GM12874 (cell line): ENCODE data around the gene FCHSD2.

Experiments used
- CTCF ChIP-seq: IDR thresholded peaks from 2 replicates; pipeline ENCODE4 v1.5.1; 2011; ENCODE audit warnings: low read depth, mild to moderate bottlenecking, control low read depth, low read length, moderate library complexity; ENCODE audit not compliant: insufficient read depth

FCHSD2 gene

GRCh38 chr11:73099512-73100266 lies 42.4 kb downstream of the FCHSD2 start:
- no peak for TF ChIP-seq CTCF

GRCh38 chr11:73095613-73096012 lies 46.5 kb downstream of the FCHSD2 start:
- no peak for TF ChIP-seq CTCF

DNA sequence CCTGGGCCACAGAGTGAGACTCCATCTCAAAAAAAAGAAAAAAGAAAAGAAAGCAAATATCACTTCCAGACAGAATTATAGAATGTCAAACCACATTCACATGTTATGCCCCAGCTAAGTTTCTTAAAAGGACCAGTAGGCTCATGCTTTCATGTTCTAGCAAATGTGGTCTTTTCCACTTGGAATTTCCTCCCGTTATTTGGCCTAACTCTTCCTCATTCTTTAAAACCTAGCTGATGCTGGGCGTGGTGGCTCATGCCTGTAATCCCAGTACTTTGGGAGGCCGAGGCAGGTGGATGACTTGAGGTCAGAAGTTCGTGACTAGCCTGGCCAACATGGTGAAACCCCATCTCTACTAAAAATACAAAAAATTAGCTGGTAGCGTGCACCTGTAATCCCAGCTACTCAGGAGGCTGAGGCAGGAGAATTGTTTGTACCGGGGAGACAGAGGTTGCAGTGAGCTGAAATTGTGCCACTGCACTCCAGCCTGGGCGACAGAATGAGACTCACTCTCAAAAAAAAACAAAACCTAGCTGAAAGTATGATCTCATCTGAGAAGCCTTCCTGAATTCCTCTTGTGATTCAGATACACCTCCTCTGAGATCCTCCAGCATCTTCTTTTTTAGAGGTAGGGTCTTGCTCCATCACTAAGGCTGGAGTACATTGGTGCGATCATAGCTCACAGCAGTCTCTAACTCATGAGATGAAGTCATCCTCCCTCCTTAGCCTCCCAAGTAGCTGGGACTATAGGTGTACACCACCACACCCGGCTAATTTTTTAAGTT lies 50.4 kb downstream of the FCHSD2 start:
- TF ChIP-seq CTCF = no peak

DNA sequence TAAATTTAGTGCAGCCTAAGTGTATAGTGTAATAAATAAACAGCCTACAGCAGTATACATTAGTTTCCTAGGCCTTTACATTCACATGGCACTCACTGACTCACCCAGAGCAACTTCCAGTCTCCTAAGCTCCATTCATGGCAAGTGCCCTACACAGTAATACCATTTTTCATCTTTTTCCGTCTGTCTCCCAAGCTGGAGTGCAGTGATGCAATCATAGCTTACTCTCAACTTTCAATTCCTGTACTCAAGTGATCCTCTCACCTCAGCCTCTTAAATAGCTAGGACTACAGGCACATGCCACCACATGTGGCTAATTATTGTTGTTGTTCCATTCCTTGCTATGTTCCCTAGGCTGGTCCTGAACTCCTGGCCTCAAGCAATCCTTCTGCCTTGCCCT lies 54.4 kb downstream of the FCHSD2 start:
- no peak for TF ChIP-seq CTCF

- TF ChIP-seq CTCF = no peak
Observed at GRCh38 chr11:73085189-73085875, 56.8 kb downstream of the FCHSD2 start.

- no peak for TF ChIP-seq CTCF
Observed at GRCh38 chr11:73078631-73079030, 63.5 kb downstream of the FCHSD2 start.

DNA sequence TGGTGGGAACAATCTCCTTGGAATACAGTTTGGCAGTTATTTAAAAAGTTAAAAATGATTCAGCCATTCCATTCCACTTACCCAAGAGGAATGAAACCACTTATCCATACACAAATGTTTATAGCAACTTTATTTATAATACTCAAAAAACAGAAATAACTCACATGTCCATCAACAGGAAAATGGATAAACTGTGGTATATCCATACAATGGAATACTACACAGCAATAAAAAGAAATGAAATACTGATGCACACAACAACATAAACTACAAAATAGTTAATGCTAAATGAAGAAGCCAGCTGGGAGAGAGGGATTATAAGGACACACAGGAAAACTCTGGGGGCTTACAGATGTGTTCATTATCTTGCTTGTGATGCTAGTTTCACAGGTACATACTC lies 64.7 kb downstream of the FCHSD2 start:
- no peak for TF ChIP-seq CTCF
